GM19452 (cell line): Measurements from ENCODE around the gene RXRA.

Experiments
- ATAC-seq: cut with Tn5 transposase; IDR thresholded peaks from one replicate; pipeline ENCODE4 v1.9.1; 2021; ENCODE audit not compliant: unreplicated experiment

Gene RXRA

DNA sequence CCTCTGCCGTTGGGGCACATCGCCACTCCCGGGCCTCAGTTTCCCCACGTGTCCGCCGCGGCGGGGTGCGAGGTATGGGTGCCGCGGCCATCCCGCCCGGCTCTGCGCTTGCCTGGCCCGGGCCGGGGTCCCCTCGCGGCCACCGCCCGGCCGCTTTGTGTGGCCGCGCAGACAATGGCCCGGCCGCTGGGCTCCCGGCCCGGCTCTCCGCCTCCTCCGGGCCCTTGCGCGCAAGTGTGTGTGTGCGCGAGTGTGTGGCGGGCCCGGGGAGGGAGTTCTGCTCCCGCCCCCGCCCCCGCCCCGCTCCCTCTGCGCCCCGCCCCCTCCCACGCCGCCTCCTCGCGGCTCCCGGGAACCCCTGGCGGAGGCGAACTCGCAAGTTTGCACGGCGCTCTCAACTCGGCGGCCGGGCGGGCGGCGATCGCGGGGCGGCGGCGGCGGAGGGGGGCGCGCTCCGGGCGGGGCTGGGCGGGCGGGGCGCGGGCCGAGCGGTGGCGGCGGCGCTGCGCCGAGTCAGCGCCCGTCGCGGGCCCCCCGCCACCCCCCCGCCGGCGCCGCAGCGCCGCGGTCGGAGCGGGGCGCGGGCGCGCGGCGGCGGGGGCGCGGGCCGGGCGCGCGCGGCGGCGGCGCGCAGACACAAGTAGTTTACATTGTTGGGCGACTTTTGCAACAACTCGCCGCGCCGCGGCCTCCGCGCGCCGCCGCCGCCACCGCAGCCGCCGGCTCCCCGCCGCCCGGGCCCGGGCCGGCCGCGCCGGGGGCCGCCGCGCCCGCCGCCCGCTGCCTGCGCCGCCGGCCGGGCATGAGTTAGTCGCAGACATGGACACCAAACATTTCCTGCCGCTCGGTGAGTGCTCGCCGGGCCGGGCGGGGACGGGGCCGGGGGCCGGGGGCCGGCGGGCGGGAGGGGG lies at the start of gene RXRA:
Gene RXRA, plus strand, starts transcription at position 643 of the 911 bp plus-strand sequence. Its CDS starts 177 bp downstream, at position 820.
- no peak for ATAC-seq

DNA sequence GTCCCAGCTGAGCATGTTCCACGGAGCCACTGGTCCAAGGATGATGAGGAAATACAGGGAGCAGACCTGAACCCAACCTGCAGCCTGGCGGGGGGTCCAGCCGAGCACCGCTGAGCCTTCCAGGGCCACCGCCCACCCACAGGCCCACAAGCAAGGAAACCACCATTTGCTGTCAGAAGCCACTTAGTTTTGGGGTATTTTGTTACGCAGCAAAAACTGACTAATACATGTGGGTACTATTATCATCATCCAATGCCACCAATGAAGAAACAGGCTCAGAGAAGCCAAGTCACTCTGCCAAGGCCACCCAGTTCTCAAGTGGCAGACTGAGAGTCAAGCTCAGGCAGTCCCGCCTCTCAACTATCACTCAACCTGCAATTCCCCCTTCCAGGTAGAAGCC lies 48.0 kb upstream of the RXRA start:
- ATAC-seq, result no peak

DNA sequence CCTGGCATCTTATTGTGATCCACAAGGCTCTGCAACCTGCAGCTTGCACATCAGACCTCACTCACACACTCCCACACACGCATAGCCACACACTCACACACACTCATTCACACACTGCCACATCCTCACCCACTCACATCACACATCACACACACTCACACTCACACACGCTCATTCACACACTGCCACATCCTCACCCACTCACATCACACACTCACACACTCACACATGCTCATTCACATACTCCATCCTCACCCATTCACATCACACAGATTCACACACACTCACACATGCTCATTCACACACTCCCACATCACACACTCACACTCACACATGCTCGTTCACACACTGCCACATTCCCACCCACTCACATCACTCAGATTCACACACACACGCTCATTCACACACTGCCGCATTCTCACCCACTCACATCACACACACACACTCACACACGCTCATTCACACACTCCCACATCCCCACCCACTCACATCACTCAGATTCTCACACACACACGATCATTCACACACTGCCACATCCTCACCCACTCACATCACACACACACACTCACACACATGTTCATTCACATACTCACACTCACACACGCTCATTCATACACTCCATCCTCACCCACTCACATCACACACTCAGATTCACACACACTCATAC lies 47.1 kb upstream of the RXRA start:
- ATAC-seq, result no peak

DNA sequence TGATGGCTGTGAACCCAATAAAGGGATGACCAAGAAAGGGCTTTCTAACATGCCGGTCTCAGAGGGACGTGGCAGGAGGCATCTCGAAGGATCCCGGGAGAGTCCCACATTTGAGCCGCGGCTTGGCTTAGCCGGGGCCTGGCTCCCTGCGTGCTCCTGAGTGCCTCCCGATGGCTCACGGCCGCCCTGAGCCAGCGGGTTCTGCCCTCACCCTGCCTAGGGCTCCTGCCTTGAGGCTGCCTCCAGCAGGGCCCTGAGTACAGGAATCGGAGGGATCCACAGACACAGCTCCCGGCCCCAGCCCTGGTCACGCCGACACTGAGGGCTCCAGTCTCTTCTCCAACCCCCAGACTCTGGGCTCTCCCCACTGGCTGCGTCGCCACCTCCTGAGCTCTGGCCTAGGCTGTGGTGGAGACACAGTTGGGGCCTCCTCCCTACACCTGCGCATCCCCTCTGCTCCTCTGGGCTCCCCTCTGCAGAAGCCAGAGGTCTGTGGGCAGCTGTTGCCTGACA lies 44.1 kb upstream of the RXRA start:
- ATAC-seq, result no peak

DNA sequence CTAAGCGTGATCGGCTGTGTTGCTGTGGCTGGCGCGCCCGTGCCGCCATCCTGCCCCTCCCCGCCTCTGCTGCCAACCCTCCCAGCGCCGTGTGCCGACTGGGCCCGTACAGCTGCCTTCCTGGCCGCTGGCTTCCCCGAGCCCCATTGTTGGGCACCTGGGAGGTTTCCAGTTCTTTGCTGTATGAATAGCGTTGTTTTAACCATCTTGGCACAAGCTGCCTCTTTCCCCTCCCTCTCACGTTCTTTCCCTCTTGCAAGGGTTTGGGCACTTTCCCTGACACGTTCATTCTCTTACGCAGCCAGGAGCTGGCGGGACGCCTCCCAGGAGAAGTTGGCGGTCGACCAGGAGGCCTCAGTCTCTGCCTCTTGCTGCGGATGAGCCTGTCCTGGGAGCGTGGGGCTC lies 43.1 kb upstream of the RXRA start:
- no peak for ATAC-seq

DNA sequence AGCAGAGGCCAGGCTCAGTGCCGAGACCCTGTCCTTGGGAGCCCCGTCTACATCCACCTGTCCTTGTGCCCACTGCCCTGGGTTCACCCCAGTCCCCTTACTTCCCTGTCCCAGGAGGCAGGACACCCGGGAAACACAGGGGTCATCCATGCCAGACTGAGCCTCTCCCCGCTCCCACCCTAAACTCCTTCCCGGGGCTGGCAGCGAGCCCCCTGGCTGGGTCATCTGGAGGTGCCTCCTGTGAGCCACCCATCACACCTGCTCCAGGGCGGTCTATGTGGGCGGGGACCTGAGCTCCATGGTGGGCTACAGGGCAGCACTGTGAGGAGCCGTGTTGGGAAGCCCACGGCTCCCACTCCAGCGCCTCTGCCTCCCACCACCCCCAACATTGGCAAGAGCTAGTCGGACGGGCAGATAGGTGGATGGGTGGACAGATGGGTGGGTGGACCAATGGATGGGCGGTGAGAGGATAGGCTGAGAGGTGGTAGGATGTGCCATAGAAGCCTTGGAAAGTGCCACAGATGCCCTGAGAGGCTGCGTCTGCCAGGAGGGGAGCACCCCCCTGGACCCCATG lies 42.5 kb upstream of the RXRA start:
- no peak for ATAC-seq

DNA sequence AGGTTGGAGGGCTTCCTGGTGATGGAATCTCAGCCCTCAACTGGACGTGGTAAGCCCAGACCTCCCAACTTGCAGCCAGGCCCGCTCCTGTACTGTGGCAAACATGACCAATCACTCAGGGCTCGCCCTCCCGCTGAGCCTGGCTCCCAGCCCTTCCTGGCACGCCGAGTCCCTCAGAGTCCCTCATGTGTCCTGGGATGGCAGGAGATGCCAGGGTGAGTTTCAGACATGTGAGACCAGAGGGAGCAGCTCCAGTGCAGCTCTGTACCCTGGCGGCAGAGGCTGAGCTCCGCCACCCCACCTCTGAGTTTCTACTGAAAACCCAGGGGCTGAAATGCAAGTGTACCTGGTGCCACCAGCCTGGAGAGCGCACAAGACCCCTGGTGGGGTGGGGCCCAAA lies 42.0 kb upstream of the RXRA start:
- no peak for ATAC-seq

DNA sequence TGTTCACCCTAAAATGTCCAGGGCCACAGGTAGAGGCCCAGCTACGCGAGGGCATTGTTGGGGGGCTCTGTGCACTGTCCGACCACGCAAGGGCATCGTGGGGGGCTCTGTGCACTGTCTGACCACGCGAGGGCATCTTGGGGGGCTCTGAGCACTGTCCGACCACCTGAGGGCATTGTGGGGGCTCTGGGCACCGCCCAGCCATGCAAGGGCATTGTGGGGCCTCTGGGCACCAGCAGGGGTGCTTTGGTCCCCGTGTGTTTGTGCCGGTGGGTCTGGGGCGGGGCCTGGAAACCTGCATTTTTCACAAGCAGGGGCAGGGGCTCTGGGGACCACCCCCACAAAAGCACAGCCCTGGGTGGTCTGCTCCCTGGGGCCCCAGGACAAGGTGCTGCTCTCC lies 41.5 kb upstream of the RXRA start:
- ATAC-seq, result no peak

DNA sequence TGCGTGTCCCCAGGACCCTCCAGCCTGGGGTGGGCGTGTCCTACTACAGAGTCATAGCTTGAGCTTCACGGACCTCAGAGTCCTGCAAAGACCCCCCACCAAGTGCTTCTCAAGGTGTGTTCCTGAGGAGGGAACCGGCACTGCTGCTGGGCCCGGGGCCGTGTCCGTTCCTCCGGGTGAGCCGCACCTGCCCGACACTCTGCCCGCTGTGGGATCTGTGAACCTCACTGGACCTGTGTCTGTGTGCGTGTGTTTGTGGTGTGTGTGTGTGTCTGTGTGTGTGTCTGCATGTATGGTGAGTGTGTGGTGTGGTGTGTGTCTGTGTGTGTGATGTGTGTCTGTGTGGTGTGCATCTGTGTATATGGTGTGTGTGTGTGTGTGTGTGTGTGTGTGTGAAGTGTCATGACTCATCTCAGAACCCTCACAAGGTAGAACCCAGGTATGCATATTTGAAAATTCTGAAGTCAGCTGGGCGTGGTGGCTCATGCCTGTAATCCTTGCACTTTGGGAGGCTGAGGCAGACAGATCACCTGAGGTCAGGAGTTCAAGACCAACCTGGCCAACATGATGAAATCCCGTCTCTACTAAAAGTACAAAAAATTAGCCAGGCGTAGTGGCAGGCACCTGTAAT lies 40.9 kb upstream of the RXRA start:
- ATAC-seq, result no peak

DNA sequence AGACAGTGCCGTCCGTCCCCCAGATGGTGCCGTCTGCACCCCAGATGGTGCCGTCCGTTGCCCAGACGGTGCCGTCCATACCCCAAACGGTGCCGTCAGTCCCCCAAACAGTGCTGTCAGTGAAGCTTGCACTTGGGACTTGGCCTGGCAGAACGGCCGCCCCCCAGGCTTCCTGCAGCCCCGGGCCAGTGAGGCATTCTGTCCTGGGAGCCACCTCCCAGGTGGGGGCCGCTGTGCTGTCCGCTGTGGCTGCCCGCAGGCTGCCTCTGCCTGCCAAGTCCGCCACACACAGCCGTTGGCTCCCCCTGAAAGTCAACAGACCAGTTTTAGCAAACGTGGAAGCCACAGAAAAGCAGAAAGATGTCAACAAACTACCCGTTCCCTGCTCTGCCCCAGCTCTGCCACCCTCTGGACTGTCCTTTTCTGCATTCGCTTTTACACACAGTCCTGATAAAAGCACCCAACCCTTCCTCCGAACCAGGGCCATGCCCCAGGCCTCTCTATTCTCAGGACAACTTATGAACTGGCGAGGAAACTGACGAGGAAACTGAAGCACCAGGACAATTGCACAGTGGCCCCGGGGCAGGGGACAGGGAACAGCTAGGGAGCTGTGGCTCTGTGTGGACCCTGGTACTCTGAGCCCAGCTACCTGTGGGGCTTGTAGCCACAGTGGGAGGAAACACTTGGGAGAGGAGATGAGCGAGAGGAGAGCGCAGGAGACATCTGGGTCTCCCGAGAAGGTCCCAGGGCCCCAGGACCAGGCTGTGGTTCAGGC lies 39.6 kb upstream of the RXRA start:
- no peak for ATAC-seq

DNA sequence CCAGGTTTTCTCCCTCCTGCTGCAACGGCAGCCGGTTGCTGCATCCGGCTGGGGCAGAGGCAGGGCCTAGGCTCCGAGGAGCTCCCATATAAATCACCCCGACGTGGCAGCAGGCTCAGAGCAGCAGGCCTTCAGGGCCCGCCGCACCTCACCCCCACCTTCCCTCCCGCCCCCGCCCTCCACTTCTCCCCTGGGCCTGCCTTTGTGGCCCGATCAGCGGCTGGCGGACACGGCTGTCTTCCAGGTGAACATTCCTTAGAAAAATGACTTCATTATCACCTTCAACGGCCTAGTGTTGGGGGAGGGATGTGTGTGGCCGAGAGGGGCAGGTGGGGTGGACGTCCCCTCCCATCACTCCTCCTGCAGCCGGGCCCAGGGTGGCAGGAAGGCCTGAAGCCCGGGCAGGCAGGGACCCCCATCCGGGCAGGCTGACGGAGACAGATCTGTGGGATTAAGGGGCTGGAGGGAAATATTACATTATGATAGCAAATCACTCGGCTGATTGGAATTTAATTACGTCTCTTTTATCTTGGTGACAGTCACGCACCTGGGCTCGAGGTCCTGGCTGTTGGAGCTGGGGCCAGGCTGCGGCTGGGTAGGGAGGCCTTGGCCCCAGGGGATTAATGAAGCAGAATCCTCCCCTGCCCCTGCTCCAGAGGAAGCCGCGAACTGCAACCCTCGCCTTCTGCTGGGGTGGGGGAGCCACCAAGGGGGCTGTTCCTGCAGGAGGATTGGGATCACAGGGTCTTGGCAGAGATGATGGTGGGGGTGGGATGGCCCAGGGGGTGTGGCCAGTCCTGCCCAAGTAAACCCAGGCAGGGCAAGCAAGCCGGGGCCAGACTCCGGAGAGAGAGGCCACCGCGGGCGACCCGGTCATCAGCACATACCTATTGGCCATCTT lies 38.4 kb upstream of the RXRA start:
- ATAC-seq, result no peak

DNA sequence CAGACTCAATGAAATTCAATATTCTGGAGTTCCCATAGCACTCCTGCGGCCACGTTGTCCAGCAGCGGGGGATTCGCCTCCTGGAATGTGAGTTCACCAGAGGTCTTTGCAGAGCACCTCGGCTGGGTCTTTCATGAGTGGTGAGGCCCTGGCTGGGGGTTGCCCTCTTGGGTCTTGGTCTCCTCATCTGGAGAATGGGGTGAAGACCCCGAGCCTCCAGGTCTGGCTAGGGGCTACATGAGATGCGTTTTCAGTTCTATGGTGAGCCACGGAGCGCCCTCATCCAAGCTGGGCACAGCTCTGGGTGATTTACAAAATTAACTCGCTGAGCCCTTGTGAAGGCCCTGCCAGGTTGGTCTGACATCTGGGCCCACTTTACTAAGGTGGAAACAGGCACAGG lies 37.5 kb upstream of the RXRA start:
- no peak for ATAC-seq

DNA sequence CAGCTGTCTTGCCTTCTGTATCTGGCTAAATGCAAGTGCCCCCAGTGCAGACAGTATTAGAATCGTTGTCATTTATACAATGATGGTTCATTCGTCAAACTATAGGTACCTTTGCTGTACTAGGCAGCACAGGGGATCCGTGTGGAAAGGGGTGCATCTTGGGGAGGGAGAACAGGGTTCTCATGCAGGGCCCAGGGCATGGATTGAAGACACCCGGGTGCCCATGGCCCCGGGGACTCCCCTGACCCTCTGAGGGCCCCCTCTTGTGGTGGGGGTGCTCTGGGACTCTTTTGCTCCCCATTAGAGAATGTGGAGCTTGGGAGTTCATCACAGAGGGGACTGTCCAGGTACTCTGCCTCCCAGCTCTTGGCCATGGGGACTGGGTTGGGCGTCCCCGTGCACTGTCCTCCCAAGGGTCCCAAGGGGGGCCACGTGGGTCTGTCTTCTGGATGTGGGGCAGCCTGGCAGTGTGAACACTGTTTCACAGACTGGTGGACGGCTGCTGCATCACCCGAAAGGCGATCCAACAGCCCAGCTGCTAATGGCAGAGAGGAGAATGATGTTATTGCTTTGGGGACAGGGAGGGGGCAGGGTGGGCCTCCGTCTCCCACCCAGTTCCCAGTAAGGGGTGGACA lies 36.9 kb upstream of the RXRA start:
- no peak for ATAC-seq

DNA sequence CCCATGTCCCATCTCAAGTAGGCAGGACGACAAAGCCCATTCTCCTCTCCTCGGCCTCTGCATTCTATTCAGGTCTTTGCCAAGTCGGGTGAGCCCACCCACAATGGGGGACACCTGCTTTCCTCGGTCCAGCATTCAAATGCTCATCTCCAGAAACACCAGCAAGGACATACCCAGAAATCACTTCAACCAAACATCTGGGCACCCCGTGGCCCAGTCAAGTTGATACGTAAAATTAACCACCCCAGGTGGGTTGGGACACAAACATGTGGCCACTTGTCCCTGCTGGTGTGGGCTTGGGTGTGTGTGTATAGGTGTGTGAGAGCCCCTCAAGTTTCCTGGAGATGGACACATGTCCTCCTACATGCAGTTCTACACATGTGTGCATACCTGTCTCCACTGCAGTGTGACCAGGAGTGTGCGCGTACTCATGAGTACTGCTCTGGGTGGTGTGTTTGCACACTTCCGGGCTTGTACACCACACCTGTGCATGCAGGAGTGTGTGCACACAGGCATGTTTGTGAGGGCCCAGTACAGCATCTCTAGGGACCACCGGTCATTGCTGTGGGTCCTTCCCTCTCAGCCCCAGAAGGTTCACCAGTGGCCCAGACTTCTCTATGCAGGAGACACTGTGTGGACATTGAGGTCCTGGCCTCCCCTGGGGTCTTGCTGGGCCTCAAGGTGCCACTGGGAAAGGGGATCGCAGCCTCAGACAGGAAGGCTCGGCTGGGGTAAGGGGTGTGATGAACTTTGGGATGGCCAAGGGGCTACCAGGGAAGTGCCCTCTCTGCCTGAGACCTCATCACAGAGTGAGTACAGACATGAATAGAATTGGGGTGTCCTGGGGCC lies 35.4 kb upstream of the RXRA start:
- ATAC-seq, result no peak

DNA sequence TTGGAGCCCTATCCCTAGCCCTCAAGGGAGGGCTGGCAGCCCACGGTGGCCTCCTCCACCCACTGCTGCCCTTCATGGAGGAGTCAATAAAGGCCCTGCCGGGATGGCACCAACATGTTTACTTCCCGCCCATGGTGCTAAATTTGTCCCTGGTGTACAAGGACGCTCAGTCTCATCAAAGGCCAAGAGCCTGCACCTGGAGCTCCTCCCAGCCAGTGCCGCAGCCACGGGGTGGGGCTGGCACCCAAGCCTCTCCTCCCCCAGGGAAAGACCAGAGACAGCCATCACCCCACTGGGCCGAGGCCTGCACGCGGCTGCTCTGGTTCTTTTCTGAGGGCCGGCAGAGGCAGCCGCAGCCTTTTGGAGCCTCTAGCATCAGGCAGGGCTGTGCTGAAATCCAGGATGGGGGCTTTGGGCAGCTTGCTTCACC lies 34.8 kb upstream of the RXRA start:
- ATAC-seq, result no peak

DNA sequence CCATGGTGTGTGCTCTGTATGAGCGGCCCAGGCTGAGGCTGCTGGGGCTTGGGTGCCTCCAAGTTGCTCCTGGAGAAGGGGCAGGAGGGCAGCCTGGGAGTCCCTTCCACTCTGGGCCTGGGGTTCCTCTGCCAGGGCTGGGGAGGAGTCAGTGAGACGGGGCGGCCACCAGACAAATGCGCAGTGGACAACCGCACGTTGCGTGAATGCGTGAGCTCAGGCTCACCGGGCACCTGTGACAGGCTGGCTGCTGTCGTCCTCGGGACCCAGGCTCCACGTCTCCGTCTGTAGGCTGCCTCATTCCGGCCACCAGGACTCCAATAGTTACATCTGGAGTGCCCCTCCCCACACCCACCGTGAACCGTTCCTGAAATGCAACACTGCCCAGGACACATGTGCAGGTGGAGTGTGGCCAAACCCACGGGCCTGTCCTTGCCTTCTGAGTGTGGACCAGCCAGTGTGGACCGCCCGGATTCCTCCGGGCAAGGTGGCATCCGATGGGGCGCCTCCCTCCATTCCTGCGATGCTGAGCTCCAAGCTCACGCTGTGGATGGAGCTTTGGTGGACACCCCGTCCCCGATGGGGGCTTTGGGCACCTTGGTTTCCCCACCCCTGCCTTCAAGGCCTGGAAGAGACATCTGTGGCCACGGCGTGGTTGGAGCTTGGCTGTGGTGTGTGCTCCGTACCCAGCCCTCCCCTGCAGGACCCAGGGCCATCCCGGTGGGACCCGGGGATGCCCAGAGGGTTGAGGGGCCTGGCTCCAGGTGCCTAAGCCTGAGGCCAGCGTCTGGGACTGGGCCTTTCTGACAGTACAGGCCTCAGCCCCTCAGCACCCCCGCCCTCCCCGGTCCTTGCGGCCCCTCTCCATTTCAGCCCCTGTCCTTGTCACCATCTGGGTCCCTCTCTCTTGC lies 34.0 kb upstream of the RXRA start:
- ATAC-seq, result no peak

DNA sequence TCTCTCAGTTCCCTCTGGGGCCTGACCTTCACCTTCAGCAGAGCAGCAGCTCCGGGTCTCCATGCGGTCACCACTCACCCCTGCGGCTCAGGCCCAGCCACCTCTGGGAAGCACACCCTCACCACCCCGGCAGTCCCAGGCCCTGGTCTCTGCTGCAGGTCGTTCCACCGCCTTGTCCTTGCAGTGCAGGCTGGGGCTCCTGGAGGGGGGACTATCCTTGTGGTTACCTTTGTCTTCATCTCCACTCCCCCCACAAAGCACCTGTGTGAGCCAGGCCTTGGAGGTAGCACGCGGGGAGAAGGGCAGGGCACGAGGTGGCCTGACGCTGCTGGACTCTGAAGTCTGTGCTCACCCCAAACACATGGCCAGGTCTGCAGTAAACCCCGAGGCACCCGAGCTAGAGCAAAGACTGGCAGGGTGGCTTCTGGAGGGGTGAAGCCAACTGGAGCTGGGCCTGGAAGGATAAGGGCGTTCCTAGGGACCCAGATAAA lies 33.2 kb upstream of the RXRA start:
- no peak for ATAC-seq
